ENCODE measurements around the gene PPP2R2C.

- TF ChIP-seq CTCF (conservative IDR thresholded peaks at IDR 0.05; ENCODE audit: low read depth in 2 of 2) (no peak), POLR2AphosphoS5 (IDR thresholded peaks at IDR 0.05; ENCODE audit: low read depth) (no peak), EZH2 (IDR thresholded peaks at IDR 0.05; ENCODE audit: low read depth, unreplicated experiment) (no peak), EZH2phosphoT487 (IDR thresholded peaks at IDR 0.05; ENCODE audit: unreplicated experiment) (no peak), REST (IDR thresholded peaks at IDR 0.05; ENCODE audit: unreplicated experiment) (no peak), CREB1 (CRISPR knock-in tag; IDR thresholded peaks at IDR 0.05; ENCODE audit: low read depth) (no peak), ETS1 (IDR thresholded peaks at IDR 0.05) (no peak), STAT1 (IDR thresholded peaks at IDR 0.05; ENCODE audit: unreplicated experiment) (no peak), JUNB (IDR thresholded peaks at IDR 0.05; ENCODE audit: unreplicated experiment) (no peak), NANOG (IDR thresholded peaks at IDR 0.05; ENCODE audit: borderline replicate concordance) (no peak), ZNF114 (CRISPR knock-in tag; IDR thresholded peaks at IDR 0.05) (no peak)
Observed at GRCh38 chr4:6331468-6331867, 140.9 kb downstream of the PPP2R2C start.

All from GM23338 (cell line).